HT-29 (cell line): ENCODE measurements around the gene MAN1C1. TPM values are rescaled to one million over a fixed set of nuclear protein-coding genes. Genes with fewer than 3 reads are reported as not detected.
"Not testable (repeated sequence)": the region's sequence is repeated elsewhere in the genome, so short reads cannot be mapped to it uniquely, and the experiment has no call there.

Source experiments
- DNase-seq: peaks from one replicate; pipeline ENCODE4 v3.0.0-alpha.2; 2015; ENCODE audit warnings: low spot score
- total RNA-seq: library from RNA; depleted of rRNA; stranded (reverse); fragments of >200 nt; shearing (Covaris generic); gene quantifications from 2 replicates; pipeline ENCODE4 v1.2.3, GENCODE V29; 2014

Gene MAN1C1
- total RNA-seq, 1 experiment from 2014 or later = 0.28 TPM

- DNase-seq = no peak
These were observed 32.8 kb upstream of the MAN1C1 start for GRCh38 chr1:25583519-25584370.

GRCh38 chr1:25586181-25586588 is 30.4 kb upstream of the MAN1C1 start:
- no peak for DNase-seq

- DNase-seq = no peak
These were observed 29.3 kb upstream of the MAN1C1 start for GRCh38 chr1:25587290-25587689.

GRCh38 chr1:25588224-25588623 is 28.4 kb upstream of the MAN1C1 start:
- not testable (repeated sequence) for DNase-seq

GRCh38 chr1:25588786-25589185 is 27.8 kb upstream of the MAN1C1 start:
- DNase-seq = not testable (repeated sequence)

GRCh38 chr1:25590096-25590824 is 26.3 kb upstream of the MAN1C1 start:
- peak; percentile 23 for DNase-seq

- DNase-seq = no peak
These were observed 22.7 kb upstream of the MAN1C1 start for GRCh38 chr1:25593861-25594260.

GRCh38 chr1:25594971-25595370 is 21.6 kb upstream of the MAN1C1 start:
- DNase-seq = no peak

- not testable (repeated sequence) for DNase-seq
These were observed 19.9 kb upstream of the MAN1C1 start for GRCh38 chr1:25596641-25597040.

GRCh38 chr1:25598879-25599278 is 17.7 kb upstream of the MAN1C1 start:
- DNase-seq = no peak

- DNase-seq = no peak
These were observed 16.5 kb upstream of the MAN1C1 start for GRCh38 chr1:25599969-25600610.

- DNase-seq = not testable (repeated sequence)
These were observed 15.5 kb upstream of the MAN1C1 start for GRCh38 chr1:25600971-25601699.

- DNase-seq = not testable (repeated sequence)
These were observed 12.6 kb upstream of the MAN1C1 start for GRCh38 chr1:25603779-25604538.

- no peak for DNase-seq
These were observed 9.5 kb upstream of the MAN1C1 start for GRCh38 chr1:25607123-25607522.

GRCh38 chr1:25608488-25609178 is 8.0 kb upstream of the MAN1C1 start:
- peak; percentile 83 for DNase-seq

GRCh38 chr1:25609921-25610320 is 6.7 kb upstream of the MAN1C1 start:
- no peak for DNase-seq

- DNase-seq = no peak
These were observed 5.6 kb upstream of the MAN1C1 start for GRCh38 chr1:25610822-25611630.

- no peak for DNase-seq
These were observed 4.7 kb upstream of the MAN1C1 start for GRCh38 chr1:25611843-25612242.

GRCh38 chr1:25612421-25612820 is 4.2 kb upstream of the MAN1C1 start:
- DNase-seq = no peak
